ENCODE data around the gene SCAMP4.

- TF ChIP-seq CTCF (IDR thresholded peaks at IDR 0.05; ENCODE audit: low read length) (no peak), EZH2 (IDR thresholded peaks at IDR 0.05; ENCODE audit: borderline replicate concordance, low read length) (no peak)
Observed at GRCh38 chr19:1856345-1856697, 48.9 kb upstream of the SCAMP4 start.

Measured in OCI-LY1 (cell line).